Limb (tissue), 2 donors: ENCODE data around the gene CSF2RB.

Source experiments
- DNase-seq, 2 donors: peaks; one replicate each; pipeline ENCODE4 v3.0.0-alpha.2; 2016; ENCODE audit errors: extremely low spot score in 2 of 2

Gene CSF2RB

DNA sequence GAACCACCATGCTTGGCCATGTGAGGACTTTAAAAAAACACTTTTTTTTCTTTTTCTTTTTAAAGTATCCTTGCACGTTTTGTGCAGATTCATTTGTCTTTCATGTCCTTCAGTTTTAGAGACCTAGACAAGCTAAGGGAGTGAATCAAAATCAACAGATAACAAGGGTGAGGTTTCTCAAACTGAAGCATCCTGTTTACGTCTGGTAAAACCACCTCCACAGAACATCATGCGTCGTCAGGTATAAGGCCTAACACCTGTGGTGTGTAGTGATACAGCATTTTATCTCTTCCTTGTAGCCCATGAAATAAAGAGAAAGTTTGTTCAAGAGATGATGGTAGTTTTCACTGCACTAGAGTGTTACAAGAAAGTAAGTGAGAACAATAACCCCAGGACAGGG is 26.3 kb upstream of the CSF2RB start:
- no peak for DNase-seq

GRCh38 chr22:36891646-36892045 is 21.8 kb upstream of the CSF2RB start:
- DNase-seq, result no peak

DNA sequence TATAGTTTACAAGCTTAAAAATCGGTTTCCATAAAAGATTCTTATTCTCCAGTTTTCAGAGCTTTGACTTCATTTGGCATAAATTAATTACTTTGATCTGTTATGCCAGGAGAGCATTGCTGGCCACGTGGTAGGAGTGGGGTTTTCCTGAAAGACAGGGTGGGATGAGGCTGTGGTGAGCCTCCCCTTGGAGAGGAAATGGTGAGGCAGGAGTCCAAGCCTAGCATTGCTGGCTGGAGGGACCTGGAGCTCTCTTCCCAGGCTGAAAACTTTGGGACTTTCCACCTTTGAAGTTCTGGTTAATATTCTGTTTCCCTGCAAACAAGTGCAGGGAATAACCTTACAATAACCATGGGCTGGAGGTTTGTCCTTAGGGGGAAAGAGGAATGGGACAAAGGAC is 21.1 kb upstream of the CSF2RB start:
- DNase-seq, result no peak

GRCh38 chr22:36893262-36893661 is 20.2 kb upstream of the CSF2RB start:
- DNase-seq, result no peak

DNA sequence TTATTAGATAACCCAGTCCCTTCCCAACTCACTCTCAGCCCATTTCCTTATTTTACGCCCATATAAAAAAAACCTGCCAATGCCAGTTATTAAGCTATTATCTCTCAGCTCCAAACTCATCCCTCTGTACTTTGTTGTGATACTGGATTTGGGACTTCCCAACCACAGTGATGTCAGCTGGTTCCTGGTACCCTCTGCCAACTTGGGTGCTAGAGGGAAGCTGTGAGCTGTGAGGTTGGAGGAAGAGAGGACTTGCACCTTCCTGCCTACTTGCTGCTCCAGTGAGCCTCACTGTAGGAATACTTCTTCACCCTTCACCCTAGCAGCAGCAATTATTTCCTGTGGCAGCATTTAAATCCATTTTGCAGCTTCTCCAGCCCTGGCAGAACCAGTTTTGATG is 19.2 kb upstream of the CSF2RB start:
- DNase-seq, result no peak

DNA sequence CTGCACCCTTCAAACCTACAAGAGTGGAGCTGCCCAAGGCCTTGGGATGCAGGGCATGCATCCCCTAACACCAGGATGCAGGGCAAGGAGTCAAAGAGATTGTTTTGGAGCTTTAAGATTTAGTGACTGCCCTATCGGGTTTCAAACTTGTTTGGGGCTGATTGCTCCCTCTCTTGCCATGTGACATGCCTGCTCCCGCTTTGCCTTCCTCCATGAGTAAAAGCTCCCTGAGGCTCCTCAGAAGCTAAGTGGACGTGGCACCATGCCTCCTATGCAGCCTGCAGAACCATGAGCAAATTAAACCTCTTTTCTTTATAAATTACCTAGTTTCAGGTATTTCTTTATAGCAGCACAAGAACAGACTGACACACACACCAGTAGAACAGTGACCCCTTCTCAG is 15.8 kb upstream of the CSF2RB start:
- no peak for DNase-seq

- no peak for DNase-seq
These were observed 14.7 kb upstream of the CSF2RB start for GRCh38 chr22:36898690-36899089.

DNA sequence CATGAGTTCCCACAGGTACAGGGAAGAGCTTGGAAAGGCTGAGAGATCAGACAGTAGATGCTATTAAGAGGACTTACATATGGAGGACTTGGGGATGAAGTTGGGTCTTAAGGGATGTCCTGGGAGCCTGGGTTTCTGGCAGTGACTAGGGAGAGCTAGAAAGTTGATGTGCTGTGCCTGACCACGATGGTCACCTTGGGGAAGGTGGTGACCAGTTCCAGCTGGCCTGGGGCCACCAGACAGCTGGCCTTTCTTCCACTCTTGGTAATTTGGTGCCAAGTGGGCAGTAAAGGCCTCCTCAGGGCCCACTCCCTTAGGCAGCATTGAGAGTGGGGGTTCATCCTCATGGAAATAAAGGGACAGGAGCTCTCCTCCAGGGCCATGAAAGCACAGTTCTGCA is 13.9 kb upstream of the CSF2RB start:
- no peak for DNase-seq

DNA sequence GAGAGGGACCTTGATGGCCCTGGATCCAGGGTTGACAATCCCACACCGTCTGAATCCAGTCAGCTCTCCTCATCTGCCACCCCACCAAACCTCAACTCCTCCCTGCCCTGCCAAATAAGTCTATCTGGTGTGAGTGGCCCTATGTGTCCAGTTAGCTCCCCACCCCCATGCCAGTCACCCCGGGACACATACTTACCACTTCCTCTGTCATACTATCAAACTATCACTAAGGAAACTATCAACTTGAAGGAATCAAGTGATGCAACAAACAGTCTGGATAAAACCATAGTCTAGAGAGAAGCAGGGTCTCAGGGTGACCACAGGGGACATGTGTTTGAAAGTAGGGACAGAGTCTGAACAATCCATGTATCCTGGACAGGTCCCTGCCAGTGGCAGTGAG is 13.2 kb upstream of the CSF2RB start:
- DNase-seq, result no peak

- no peak for DNase-seq
These were observed 12.5 kb upstream of the CSF2RB start for GRCh38 chr22:36900880-36901279.

DNA sequence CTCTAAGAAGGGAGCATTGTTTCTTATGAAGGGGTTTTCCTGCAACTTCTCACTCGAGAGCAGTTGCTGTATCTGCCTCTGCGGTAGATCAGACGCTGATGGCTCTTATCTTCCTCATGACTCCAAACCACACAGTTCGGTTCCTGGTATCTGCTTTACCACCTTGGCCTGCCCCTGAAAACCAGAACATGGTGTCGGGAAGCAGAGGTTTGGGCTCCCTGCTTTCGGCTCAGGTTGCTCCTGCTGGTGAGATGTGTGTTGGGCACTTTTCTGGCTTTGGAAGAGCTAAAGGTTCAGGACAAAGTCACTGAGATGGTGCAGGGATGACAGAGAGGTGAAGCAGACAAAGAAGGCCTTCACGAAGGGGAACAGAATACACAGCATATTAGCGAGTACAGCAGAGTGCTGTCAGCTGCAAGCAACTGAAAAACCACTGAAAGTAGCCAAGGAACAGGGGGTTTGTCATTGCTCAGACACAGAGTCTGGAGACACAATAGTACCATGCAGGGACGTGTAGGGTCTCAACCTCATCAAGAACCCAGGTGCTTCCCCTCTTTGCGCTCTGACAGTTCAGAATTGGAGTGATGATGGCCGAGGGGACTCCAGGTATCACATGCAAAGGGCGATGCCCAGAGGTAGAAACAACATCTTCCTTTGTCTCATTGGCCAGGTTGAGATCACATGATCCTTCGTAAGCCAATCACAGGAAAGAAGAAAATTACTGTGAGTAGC is 11.9 kb upstream of the CSF2RB start:
- no peak for DNase-seq

- no peak for DNase-seq
These were observed 11.1 kb upstream of the CSF2RB start for GRCh38 chr22:36902143-36902926.

DNA sequence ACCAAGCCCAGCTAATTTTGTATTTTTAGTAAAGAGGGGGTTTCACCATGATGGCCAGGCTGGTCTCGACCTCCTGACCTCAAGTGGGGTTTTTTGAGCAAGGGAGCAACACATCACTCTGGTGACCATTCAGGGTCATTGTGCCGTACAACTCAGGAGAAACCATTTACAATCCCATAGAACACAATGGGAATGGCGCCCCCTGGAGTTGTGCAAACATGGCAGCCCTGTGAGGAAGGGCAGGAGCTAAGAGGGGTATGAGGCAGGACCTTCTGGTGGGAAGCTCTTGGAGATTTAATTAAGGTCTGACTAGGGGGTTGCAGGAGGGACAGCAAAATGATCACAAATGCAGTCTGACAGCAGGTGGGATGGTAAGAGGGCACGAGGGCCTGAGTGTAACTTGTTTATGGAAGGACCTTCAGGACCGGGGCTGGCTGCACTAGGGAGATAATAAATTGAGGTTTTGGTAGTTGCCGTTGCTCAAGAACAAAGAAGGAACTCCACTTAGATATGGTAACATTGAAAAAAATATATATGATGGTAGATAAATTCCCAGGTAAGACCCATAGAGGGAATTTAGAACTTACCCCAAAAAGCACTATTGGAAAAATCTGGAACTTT is 9.1 kb upstream of the CSF2RB start:
- no peak for DNase-seq

- no peak for DNase-seq
These were observed 5.9 kb upstream of the CSF2RB start for GRCh38 chr22:36907253-36908195.

DNA sequence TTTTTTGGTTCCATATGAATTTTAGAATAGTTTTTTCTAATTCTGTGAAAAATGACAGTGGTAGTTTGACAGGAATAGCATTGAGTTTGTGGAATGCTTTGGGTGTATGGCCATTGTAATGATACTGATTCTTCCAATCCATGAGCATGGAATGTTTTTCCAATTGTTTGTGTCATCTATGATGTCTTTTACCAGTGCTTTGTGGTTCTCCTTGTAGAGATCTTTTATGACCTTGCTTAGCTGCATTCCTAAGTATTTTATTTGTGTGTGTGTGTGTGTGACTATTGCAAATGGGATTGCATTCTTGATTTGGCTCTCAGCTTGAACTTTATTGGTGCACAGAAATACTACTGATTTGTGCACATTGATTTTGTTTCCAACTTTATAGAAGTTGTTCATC is 3.0 kb upstream of the CSF2RB start:
- DNase-seq, result no peak

DNA sequence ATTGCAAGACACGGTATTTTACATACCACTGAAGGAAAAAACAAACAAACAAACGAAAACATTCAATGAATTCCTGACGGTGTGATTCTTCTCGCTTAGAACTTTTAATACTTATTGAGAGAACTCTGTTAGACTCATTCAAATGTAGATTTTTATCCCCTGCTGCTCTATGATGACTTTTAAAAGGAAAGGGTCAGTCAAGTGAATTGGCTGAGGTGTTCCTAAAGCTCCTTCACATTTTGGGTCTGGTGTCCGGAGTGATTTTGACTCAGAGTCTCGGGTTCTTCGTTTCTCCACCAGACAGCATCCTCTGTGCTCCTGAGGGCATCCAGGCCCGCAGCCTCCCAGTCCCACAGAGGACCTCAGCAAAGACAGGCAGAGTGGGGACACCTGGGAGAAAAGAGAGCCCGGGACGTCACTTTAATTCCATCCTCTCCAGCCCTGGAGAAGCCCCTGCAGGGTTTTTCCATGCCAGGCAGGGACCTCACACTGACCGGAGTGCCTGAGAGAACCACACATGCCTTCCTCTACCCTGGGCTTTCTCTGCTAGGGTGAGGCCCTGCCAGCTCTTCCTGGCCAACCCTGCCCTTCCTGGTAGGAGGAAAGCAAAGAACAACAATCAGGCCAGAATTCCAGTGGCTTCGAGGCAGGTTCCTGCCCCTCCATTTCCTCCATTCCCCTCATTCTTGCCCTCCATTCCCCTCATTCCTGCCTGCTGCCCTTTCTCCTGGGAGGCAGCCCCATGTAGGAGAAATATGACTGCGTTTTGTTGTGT is 1.4 kb upstream of the CSF2RB start:
- no peak for DNase-seq

DNA sequence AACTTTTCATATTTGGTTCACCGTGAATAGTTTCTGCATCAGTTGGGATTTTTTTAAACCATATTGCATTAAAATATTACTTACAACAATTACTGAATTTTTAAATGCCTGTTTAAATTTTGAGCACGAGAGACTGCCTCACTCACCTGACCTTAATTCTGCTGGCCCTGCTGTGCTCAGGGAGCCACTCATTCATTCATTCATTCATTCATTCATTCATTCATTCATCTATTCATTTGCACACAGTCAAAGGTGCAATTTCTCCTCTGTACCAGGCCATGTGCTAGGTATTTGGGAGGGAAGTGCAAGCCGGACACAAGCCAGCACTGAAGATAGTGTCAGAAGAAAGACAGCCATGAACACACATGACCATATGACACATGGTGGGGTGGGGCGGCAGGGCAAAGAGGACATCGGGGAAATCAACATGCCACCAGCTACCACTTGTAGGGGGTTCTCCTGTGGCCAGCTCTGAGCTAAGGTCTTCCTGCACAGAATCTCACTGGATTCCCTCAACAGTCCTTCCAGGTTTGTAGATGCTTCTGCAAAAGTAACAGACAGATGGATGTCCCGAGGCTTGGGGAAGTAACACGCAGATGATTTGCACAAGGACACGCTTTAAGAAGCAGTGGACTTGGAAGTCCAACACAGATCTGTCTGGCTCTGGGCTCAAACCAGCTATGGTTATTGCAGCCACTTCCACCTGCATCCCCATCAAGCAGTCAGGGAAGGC is 568 bp upstream of the CSF2RB start:
- no peak for DNase-seq

DNA sequence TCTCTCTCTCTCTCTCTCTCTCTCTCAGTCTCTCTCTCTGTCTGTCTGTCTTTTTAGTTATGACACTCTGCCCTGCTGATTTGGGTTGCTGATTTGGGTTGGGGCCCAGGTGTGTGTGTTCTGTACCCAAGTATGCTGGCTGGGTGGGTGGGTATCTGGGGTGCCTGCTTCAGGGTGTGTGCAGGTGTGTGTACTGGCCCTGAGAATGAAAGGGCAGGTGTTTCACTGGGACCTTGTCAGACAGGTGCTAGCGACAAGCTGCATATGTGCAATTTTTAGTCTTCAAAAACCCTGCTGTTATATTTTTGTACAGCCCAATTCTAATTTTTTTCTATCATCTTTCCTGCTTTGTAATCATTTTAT is 943 bp downstream of the CSF2RB start:
- no peak for DNase-seq

GRCh38 chr22:36916034-36916433 is 2.6 kb downstream of the CSF2RB start:
- no peak for DNase-seq

GRCh38 chr22:36918586-36919284 is 5.3 kb downstream of the CSF2RB start:
- no peak for DNase-seq
